GM10266 (cell line): ENCODE measurements around the gene OVOL1.

Experiments
- DNase-seq: peaks from one replicate; pipeline ENCODE4 v3.0.0; 2012; ENCODE audit errors: extremely low spot score
- CTCF ChIP-seq: IDR thresholded peaks from 2 replicates; pipeline ENCODE4 v1.5.1; 2012; ENCODE audit warnings: mild to moderate bottlenecking, low read depth; ENCODE audit not compliant: control insufficient read depth, insufficient read depth; ENCODE audit errors: missing control alignments

Gene OVOL1

GRCh38 chr11:65790104-65790901, 3.4 kb downstream of the OVOL1 start:
- DNase-seq, result no peak
- TF ChIP-seq CTCF, result no peak

- TF ChIP-seq CTCF, result no peak
- DNase-seq, result no peak
These were observed 4.2 kb downstream of the OVOL1 start for GRCh38 chr11:65790902-65791650.

GRCh38 chr11:65791719-65792213, 4.9 kb downstream of the OVOL1 start:
- no peak for TF ChIP-seq CTCF
- DNase-seq, result peak; percentile 81

GRCh38 chr11:65792456-65792855, 5.6 kb downstream of the OVOL1 start:
- TF ChIP-seq CTCF, result no peak
- no peak for DNase-seq

GRCh38 chr11:65793144-65793581, 6.3 kb downstream of the OVOL1 start:
- no peak for DNase-seq
- TF ChIP-seq CTCF, result no peak

- no peak for DNase-seq
- TF ChIP-seq CTCF, result no peak
These were observed 7.0 kb downstream of the OVOL1 start for GRCh38 chr11:65793625-65794400.
